Measurements from ENCODE around the gene PPP4R4. TPM values are rescaled to one million over a fixed set of nuclear protein-coding genes. Genes with fewer than 3 reads are reported as not detected.
A peak's percentile ranks its signal among the peaks of the same experiment; 100 is the strongest.

The PPP4R4 gene
- total RNA-seq, 1 donor from 2014 or later, result 25.5 TPM

DNA sequence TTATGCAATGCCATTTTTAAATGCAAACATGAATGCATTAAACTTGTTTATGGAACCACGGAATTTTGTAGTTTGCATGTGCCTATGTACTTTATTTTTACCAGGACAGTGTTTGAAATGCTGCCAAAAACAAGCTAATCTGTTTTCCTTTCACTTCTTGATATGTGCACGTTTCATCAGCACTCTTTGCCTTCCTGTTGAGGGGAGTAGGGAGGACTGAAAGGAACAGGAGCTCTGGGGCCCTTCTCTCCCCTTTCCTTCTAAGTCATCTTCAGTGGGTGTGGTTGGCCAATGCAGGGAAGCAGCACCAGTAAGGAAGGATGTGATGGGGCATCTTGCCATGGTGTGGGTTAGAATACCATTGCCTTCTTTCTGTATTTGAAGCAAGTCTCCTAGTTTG is 12.1 kb upstream of the PPP4R4 start:
- no peak for DNase-seq (ENCODE audit: low spot score)
- Histone ChIP-seq H3K4me2 (no peak overlapping the region), H3F3A (ENCODE audit: low read depth) (no peaks in the 10 kb centered on the region), H3K79me2 (ENCODE audit: low read depth) (no peaks in the 10 kb centered on the region), H4K20me1 (ENCODE audit: low read depth) (no peaks in the 10 kb centered on the region), H3K4me3 (no peak overlapping the region), H3K36me3 (no peaks in the 10 kb centered on the region), H3K27ac (no peak overlapping the region), H2AFZ (replicated peaks) (no peak overlapping the region), H3K9ac (no peak overlapping the region), H3K4me1 (peaks cover 16% of the 10 kb centered on the region), H3K27me3 (no peaks in the 10 kb centered on the region), H3K9me3 (ENCODE audit: low read depth) (no peaks in the 10 kb centered on the region)
- no peak overlapping the region for H3K4me3 Mint-ChIP-seq
- H3K9me3 Mint-ChIP-seq, result peaks cover 2% of the 10 kb centered on the region
- H3K27me3 Mint-ChIP-seq (ENCODE audit: insufficient read depth, low read depth), result peaks cover 8% of the 10 kb centered on the region
- H3K27ac Mint-ChIP-seq, result no peak overlapping the region
- H3K4me1 Mint-ChIP-seq, result peaks cover 46% of the 10 kb centered on the region
- no peak for TF ChIP-seq EZH2phosphoT487 (IDR thresholded peaks at IDR 0.05)
- no peak for TF ChIP-seq EZH2 (IDR thresholded peaks at IDR 0.05)
- TF ChIP-seq, protein P1, sequence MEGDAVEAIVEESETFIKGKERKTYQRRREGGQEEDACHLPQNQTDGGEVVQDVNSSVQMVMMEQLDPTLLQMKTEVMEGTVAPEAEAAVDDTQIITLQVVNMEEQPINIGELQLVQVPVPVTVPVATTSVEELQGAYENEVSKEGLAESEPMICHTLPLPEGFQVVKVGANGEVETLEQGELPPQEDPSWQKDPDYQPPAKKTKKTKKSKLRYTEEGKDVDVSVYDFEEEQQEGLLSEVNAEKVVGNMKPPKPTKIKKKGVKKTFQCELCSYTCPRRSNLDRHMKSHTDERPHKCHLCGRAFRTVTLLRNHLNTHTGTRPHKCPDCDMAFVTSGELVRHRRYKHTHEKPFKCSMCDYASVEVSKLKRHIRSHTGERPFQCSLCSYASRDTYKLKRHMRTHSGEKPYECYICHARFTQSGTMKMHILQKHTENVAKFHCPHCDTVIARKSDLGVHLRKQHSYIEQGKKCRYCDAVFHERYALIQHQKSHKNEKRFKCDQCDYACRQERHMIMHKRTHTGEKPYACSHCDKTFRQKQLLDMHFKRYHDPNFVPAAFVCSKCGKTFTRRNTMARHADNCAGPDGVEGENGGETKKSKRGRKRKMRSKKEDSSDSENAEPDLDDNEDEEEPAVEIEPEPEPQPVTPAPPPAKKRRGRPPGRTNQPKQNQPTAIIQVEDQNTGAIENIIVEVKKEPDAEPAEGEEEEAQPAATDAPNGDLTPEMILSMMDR (IDR thresholded peaks at IDR 0.05), result no peak
- no peaks in the 10 kb centered on the region for H3K36me3 Mint-ChIP-seq

DNA sequence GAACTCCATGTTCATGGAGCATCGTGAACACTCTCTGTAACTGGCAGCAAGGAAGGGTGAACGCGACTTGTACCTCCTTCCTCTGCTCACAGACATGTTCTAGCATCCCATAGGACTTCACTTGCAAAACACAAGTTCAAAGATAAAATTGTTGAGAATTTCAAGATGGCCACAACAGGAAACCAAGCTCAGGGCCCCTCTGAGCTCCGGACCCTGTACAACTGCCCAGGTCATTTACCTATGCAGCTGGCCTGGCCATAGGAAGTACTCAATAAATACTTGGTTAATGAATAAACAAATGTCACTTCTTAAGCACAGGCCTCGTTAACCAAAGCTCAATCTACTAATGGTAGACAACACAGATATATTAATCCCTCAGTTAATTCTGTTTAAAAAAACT is 11.7 kb upstream of the PPP4R4 start:
- Mint-ChIP-seq H3K27me3 (ENCODE audit: insufficient read depth, low read depth) (peaks cover 8% of the 10 kb centered on the region), H3K4me3 (no peak overlapping the region), H3K4me1 (peaks cover 41% of the 10 kb centered on the region), H3K27ac (no peak overlapping the region), H3K9me3 (no peaks in the 10 kb centered on the region), H3K36me3 (no peaks in the 10 kb centered on the region)
- no peaks in the 10 kb centered on the region for H4K20me1 ChIP-seq (ENCODE audit: low read depth)
- no peak overlapping the region for H2AFZ ChIP-seq (replicated peaks)
- no peaks in the 10 kb centered on the region for H3K9me3 ChIP-seq (ENCODE audit: low read depth)
- no peak overlapping the region for H3K4me2 ChIP-seq
- peaks cover 16% of the 10 kb centered on the region for H3K4me1 ChIP-seq
- H3K9ac ChIP-seq, result no peak overlapping the region
- no peaks in the 10 kb centered on the region for H3K79me2 ChIP-seq (ENCODE audit: low read depth)
- TF ChIP-seq, protein P1 (IDR thresholded peaks at IDR 0.05), result no peak
- no peak for TF ChIP-seq EZH2phosphoT487 (IDR thresholded peaks at IDR 0.05)
- no peak for TF ChIP-seq EZH2 (IDR thresholded peaks at IDR 0.05)
- no peak overlapping the region for H3K27ac ChIP-seq
- no peak overlapping the region for H3K4me3 ChIP-seq
- no peaks in the 10 kb centered on the region for H3K36me3 ChIP-seq
- H3K27me3 ChIP-seq, result no peaks in the 10 kb centered on the region
- no peak for DNase-seq (ENCODE audit: low spot score)
- H3F3A ChIP-seq (ENCODE audit: low read depth), result no peaks in the 10 kb centered on the region

DNA sequence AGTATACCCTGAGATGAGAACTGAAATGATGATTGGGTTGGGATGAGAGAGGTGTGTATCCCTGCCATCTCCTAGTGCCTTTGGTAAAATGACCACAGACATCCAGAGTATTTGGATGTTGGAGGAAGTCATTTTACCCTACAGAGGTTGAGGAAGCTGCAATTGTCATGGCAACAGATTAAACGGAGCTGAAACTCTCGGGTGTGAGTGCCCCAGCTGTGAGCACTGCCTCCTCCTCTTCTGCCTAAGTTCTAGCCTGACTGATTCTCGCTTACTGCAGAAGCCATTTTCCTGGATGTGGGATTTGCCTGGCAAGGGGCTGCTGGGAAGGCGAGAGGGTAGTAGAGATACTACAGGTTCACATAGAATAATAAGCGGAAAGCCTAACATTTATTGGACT is 10.3 kb upstream of the PPP4R4 start:
- no peak for TF ChIP-seq EZH2 (IDR thresholded peaks at IDR 0.05)
- TF ChIP-seq EZH2phosphoT487 (IDR thresholded peaks at IDR 0.05), result no peak
- TF ChIP-seq, protein P1 (IDR thresholded peaks at IDR 0.05), result no peak
- no peaks in the 10 kb centered on the region for H3K9me3 ChIP-seq (ENCODE audit: low read depth)
- no peak overlapping the region for H3K9ac ChIP-seq
- DNase-seq (ENCODE audit: low spot score), result peak; percentile 45
- no peaks in the 10 kb centered on the region for H3F3A ChIP-seq (ENCODE audit: low read depth)
- H3K4me2 ChIP-seq, result no peak overlapping the region
- H4K20me1 ChIP-seq (ENCODE audit: low read depth), result no peaks in the 10 kb centered on the region
- H3K9me3 Mint-ChIP-seq, result no peaks in the 10 kb centered on the region
- no peak overlapping the region for H3K27ac ChIP-seq
- H3K4me1 ChIP-seq, result peaks cover 16% of the 10 kb centered on the region
- peak overlapping the region; percentile 48 for H3K4me3 Mint-ChIP-seq
- H3K27me3 Mint-ChIP-seq (ENCODE audit: insufficient read depth, low read depth), result peaks cover 8% of the 10 kb centered on the region
- no peaks in the 10 kb centered on the region for H3K36me3 Mint-ChIP-seq
- no peaks in the 10 kb centered on the region for H3K36me3 ChIP-seq
- H3K27me3 ChIP-seq, result no peaks in the 10 kb centered on the region
- peak overlapping the region; percentile 88 for H3K27ac Mint-ChIP-seq
- H3K4me1 Mint-ChIP-seq, result peaks cover 32% of the 10 kb centered on the region
- H3K79me2 ChIP-seq (ENCODE audit: low read depth), result no peaks in the 10 kb centered on the region
- H2AFZ ChIP-seq (replicated peaks), result peak overlapping the region; percentile 21
- no peak overlapping the region for H3K4me3 ChIP-seq
